Fibroblast of the conjunctiva (primary cell): ENCODE data around the gene MIGA2.

Experiments used
- DNase-seq: peaks from one replicate; pipeline ENCODE4 v3.0.0-alpha.2; 2010; ENCODE audit warnings: low read depth

Gene MIGA2

GRCh38 chr9:129036923-129037766 is 719 bp downstream of the MIGA2 start:
- no peak for DNase-seq

GRCh38 chr9:129037767-129038098 is 1.3 kb downstream of the MIGA2 start:
- no peak for DNase-seq

- DNase-seq, result no peak
These were observed 1.9 kb downstream of the MIGA2 start for GRCh38 chr9:129038109-129038852.

- DNase-seq, result no peak
These were observed 3.8 kb downstream of the MIGA2 start for GRCh38 chr9:129040113-129040643.

- no peak for DNase-seq
These were observed 5.6 kb downstream of the MIGA2 start for GRCh38 chr9:129042016-129042415.

- DNase-seq, result no peak
These were observed 16.2 kb downstream of the MIGA2 start for GRCh38 chr9:129052592-129052991.

- no peak for DNase-seq
These were observed 16.6 kb downstream of the MIGA2 start for GRCh38 chr9:129053020-129053419.

GRCh38 chr9:129054163-129054851 is 17.9 kb downstream of the MIGA2 start:
- DNase-seq, result no peak

- no peak for DNase-seq
These were observed 22.8 kb downstream of the MIGA2 start for GRCh38 chr9:129058965-129059795.

- DNase-seq, result no peak
These were observed 23.7 kb downstream of the MIGA2 start for GRCh38 chr9:129059796-129060785.

GRCh38 chr9:129060991-129061390 is 24.6 kb downstream of the MIGA2 start:
- no peak for DNase-seq

GRCh38 chr9:129063061-129063460 is 26.6 kb downstream of the MIGA2 start:
- DNase-seq, result no peak

- no peak for DNase-seq
These were observed 28.1 kb downstream of the MIGA2 start for GRCh38 chr9:129064499-129064908.

GRCh38 chr9:129068110-129068509 is 31.7 kb downstream of the MIGA2 start:
- no peak for DNase-seq

- no peak for DNase-seq
These were observed 32.8 kb downstream of the MIGA2 start for GRCh38 chr9:129068990-129069861.

GRCh38 chr9:129069862-129070641 is 33.6 kb downstream of the MIGA2 start:
- no peak for DNase-seq

- DNase-seq, result no peak
These were observed 34.5 kb downstream of the MIGA2 start for GRCh38 chr9:129070696-129071525.
